ENCODE measurements around the gene AK6. TPM values are rescaled to one million over a fixed set of nuclear protein-coding genes. Genes with fewer than 3 reads are reported as not detected.
A peak's percentile ranks its signal among the peaks of the same experiment; 100 is the strongest.
"Not testable (repeated sequence)": the region's sequence is repeated elsewhere in the genome, so short reads cannot be mapped to it uniquely, and the experiment has no call there.

AK6 gene
- polyA plus RNA-seq, 1 donor (not counting 4 experiments of a cell fraction or from before 2014, with no cell fraction given): 60.3 TPM

DNA sequence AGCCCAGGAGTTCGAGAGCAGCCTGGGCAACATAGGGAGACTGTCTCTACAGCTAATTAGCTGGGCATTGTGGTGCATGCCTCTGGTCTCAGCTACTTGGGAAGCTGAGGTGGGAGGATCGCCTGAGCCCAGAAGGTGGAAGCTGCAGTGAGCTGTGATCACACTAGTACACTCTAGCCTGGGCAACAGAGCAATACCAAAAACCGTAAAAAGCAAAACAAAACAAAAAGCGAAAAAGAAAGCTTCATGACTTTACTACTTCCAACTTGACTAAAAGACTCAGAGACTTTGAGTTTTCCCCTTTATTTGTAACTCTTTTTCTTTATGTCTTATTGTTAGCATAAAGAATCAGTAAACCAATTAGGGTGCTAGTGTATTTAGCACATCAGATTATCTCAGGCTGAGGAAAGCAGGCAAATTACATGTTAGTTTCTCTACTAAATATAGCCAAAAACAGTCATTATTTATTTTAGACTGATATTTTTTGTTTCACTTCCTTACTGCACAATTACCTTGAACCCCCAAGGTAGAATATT lies 5.7 kb upstream of the AK6 start:
- DNase-seq (ENCODE audit: low read depth, low spot score): no peak
- FAIRE-seq: no peak
- no peaks in the 10 kb centered on the region for H3K9me3 ChIP-seq (ENCODE audit: control insufficient read depth, low read depth, low read length)
- no peak overlapping the region for H3K4me2 ChIP-seq (ENCODE audit: control insufficient read depth, extremely low read depth, insufficient read depth, low read depth, low read length)
- no peak overlapping the region for H3K4me3 ChIP-seq (ENCODE audit: control insufficient read depth in 2 of 3, extremely low read depth in 1 of 3, insufficient read depth in 2 of 3, low read depth in 1 of 3, low read length in 3 of 3)
- H3K36me3 ChIP-seq (ENCODE audit: control insufficient read depth in 2 of 2, extremely low read depth in 1 of 2, insufficient read depth in 2 of 2, low read length in 2 of 2): peaks cover 3 to 7% of the 10 kb centered on the region in 2 experiments
- H3K27ac ChIP-seq (ENCODE audit: control insufficient read depth, insufficient read depth, low read length): no peak overlapping the region
- no peaks in the 10 kb centered on the region for H4K20me1 ChIP-seq (ENCODE audit: control insufficient read depth, extremely low read depth, insufficient read depth, low read length)
- H3K4me1 ChIP-seq (ENCODE audit: control insufficient read depth, extremely low read depth, insufficient read depth, low read length): peaks cover 9% of the 10 kb centered on the region
- H2AFZ ChIP-seq (ENCODE audit: control insufficient read depth, low read length): no peak overlapping the region
- H3K9me1 ChIP-seq (ENCODE audit: control insufficient read depth, extremely low read depth, insufficient read depth, low read length): no peaks in the 10 kb centered on the region
- TF ChIP-seq EZH2 (IDR thresholded peaks at IDR 0.05; ENCODE audit: low read length): no peak
- TF ChIP-seq, protein P1, sequence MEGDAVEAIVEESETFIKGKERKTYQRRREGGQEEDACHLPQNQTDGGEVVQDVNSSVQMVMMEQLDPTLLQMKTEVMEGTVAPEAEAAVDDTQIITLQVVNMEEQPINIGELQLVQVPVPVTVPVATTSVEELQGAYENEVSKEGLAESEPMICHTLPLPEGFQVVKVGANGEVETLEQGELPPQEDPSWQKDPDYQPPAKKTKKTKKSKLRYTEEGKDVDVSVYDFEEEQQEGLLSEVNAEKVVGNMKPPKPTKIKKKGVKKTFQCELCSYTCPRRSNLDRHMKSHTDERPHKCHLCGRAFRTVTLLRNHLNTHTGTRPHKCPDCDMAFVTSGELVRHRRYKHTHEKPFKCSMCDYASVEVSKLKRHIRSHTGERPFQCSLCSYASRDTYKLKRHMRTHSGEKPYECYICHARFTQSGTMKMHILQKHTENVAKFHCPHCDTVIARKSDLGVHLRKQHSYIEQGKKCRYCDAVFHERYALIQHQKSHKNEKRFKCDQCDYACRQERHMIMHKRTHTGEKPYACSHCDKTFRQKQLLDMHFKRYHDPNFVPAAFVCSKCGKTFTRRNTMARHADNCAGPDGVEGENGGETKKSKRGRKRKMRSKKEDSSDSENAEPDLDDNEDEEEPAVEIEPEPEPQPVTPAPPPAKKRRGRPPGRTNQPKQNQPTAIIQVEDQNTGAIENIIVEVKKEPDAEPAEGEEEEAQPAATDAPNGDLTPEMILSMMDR (optimal IDR thresholded peaks at IDR 0.05 in 1 of 3, IDR thresholded peaks at IDR 0.05 in 1 of 3, conservative IDR thresholded peaks at IDR 0.05 in 1 of 3; ENCODE audit: extremely low read depth in 1 of 3, insufficient read depth in 2 of 3, low read length in 3 of 3): no peak
- dilution Hi-C loops (cut with MboI; ENCODE audit: extremely low pct_ligation_motif_present, low sequenced_read_pairs): no loop called here
- peaks cover 23% of the 10 kb centered on the region for H3K79me2 ChIP-seq (ENCODE audit: control insufficient read depth, insufficient read depth, low read length)
- H3K9ac ChIP-seq (ENCODE audit: control insufficient read depth, extremely low read depth, insufficient read depth, low read length): no peak overlapping the region
- no peaks in the 10 kb centered on the region for H3K27me3 ChIP-seq (ENCODE audit: control insufficient read depth, extremely low read depth, insufficient read depth, low read length)

DNA sequence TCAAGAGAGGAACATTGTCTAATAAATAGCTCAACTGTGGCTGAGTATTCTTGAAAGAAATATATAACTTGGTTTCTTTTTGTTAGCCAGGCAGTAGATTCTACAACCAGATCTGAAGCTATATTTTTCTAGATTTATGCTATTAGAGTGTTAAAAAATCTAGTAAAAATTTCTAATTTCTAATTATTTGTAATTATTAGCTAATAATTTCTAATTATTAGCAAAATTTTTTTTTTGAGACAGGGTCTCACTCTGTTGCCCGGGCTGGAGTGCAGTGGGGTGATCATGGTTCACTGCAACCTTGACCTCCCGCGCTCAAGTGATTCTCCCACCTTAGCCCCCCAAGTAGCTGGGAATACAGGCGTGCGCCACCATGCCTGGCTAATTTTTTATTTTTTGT lies 3.1 kb upstream of the AK6 start:
- Histone ChIP-seq H3K27ac (ENCODE audit: control insufficient read depth, insufficient read depth, low read length) (no peak overlapping the region), H2AFZ (ENCODE audit: control insufficient read depth, low read length) (no peak overlapping the region), H3K4me1 (ENCODE audit: control insufficient read depth, extremely low read depth, insufficient read depth, low read length) (peaks cover 15% of the 10 kb centered on the region), H4K20me1 (ENCODE audit: control insufficient read depth, extremely low read depth, insufficient read depth, low read length) (no peaks in the 10 kb centered on the region), H3K9ac (ENCODE audit: control insufficient read depth, extremely low read depth, insufficient read depth, low read length) (no peak overlapping the region), H3K27me3 (ENCODE audit: control insufficient read depth, extremely low read depth, insufficient read depth, low read length) (no peaks in the 10 kb centered on the region), H3K79me2 (ENCODE audit: control insufficient read depth, insufficient read depth, low read length) (peaks cover 46% of the 10 kb centered on the region), H3K9me1 (ENCODE audit: control insufficient read depth, extremely low read depth, insufficient read depth, low read length) (no peaks in the 10 kb centered on the region), H3K4me3 (ENCODE audit: control insufficient read depth in 2 of 3, extremely low read depth in 1 of 3, insufficient read depth in 2 of 3, low read depth in 1 of 3, low read length in 3 of 3) (no peak overlapping the region), H3K36me3 (ENCODE audit: control insufficient read depth in 2 of 2, extremely low read depth in 1 of 2, insufficient read depth in 2 of 2, low read length in 2 of 2) (peaks cover 3 to 7% of the 10 kb centered on the region in 2 experiments), H3K4me2 (ENCODE audit: control insufficient read depth, extremely low read depth, insufficient read depth, low read depth, low read length) (no peak overlapping the region), H3K9me3 (ENCODE audit: control insufficient read depth, low read depth, low read length) (no peaks in the 10 kb centered on the region)
- FAIRE-seq (no peak), DNase-seq (ENCODE audit: low read depth, low spot score) (no peak)
- dilution Hi-C loops (cut with MboI; ENCODE audit: extremely low pct_ligation_motif_present, low sequenced_read_pairs): no loop called here
- no peak for TF ChIP-seq EZH2 (IDR thresholded peaks at IDR 0.05; ENCODE audit: low read length)
- TF ChIP-seq, protein P1 (optimal IDR thresholded peaks at IDR 0.05 in 1 of 3, IDR thresholded peaks at IDR 0.05 in 1 of 3, conservative IDR thresholded peaks at IDR 0.05 in 1 of 3; ENCODE audit: extremely low read depth in 1 of 3, insufficient read depth in 2 of 3, low read length in 3 of 3): no peak

DNA sequence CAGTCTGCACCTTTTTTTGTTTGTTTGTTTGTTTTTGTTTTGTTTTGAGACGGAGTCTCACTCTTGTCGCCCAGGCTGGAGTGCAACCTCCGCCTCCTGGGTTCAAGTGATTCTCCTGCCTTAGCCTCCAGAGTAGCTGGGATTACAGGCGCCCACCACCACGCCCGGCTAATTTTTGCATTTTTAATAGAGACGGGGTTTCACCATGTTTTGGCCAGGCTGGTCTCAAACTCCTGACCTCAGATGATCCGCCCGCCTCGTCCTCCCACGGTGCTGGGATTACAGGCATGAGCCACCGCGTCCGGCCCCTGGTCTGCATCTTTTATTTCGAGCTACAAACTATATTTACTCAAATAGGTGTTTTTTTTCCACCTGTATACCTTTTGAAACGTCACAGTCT lies 1.0 kb upstream of the AK6 start:
- H3K4me1 ChIP-seq (ENCODE audit: control insufficient read depth, extremely low read depth, insufficient read depth, low read length): peaks cover 15% of the 10 kb centered on the region
- H3K36me3 ChIP-seq (ENCODE audit: control insufficient read depth in 2 of 2, extremely low read depth in 1 of 2, insufficient read depth in 2 of 2, low read length in 2 of 2); DNase-seq (ENCODE audit: low read depth, low spot score); dilution Hi-C loops (cut with MboI; ENCODE audit: extremely low pct_ligation_motif_present, low sequenced_read_pairs); H4K20me1 ChIP-seq (ENCODE audit: control insufficient read depth, extremely low read depth, insufficient read depth, low read length); H3K9me3 ChIP-seq (ENCODE audit: control insufficient read depth, low read depth, low read length); H3K9me1 ChIP-seq (ENCODE audit: control insufficient read depth, extremely low read depth, insufficient read depth, low read length); FAIRE-seq; H3K27me3 ChIP-seq (ENCODE audit: control insufficient read depth, extremely low read depth, insufficient read depth, low read length): not testable (repeated sequence)
- peaks cover 66% of the 10 kb centered on the region for H3K79me2 ChIP-seq (ENCODE audit: control insufficient read depth, insufficient read depth, low read length)
- peak overlapping the region; percentile 97 for H3K4me2 ChIP-seq (ENCODE audit: control insufficient read depth, extremely low read depth, insufficient read depth, low read depth, low read length)
- H3K9ac ChIP-seq (ENCODE audit: control insufficient read depth, extremely low read depth, insufficient read depth, low read length): peak overlapping the region; percentile 99
- peak overlapping the region; percentile 98 for H2AFZ ChIP-seq (ENCODE audit: control insufficient read depth, low read length)
- H3K27ac ChIP-seq (ENCODE audit: control insufficient read depth, insufficient read depth, low read length): peak overlapping the region; percentile 98
- peak overlapping the region; percentile 65 to 100 (median 99) for H3K4me3 ChIP-seq (ENCODE audit: control insufficient read depth in 2 of 3, extremely low read depth in 1 of 3, insufficient read depth in 2 of 3, low read depth in 1 of 3, low read length in 3 of 3)

All from keratinocyte (primary cell).